EH (cell line): ENCODE measurements around the gene SSTR5.
A peak's percentile ranks its signal among the peaks of the same experiment; 100 is the strongest.

Source experiments
- DNase-seq: peaks from one replicate; pipeline ENCODE4 v3.0.0-alpha.2; 2015; ENCODE audit warnings: low read depth

Gene SSTR5

GRCh38 chr16:1072526-1073261 lies at the start of gene SSTR5:
TSS of gene SSTR5 (plus strand) at chr16:1072747. CDS start at chr16:1078869, 6,122 bp downstream.
- DNase-seq = no peak

GRCh38 chr16:1024138-1024537 lies 48.4 kb upstream of the SSTR5 start:
- DNase-seq = no peak

GRCh38 chr16:1025183-1025809 lies 47.3 kb upstream of the SSTR5 start:
- peak; percentile 4 for DNase-seq

- DNase-seq = no peak
Measured at GRCh38 chr16:1026057-1026783, 46.3 kb upstream of the SSTR5 start.

GRCh38 chr16:1026784-1027500 lies 45.6 kb upstream of the SSTR5 start:
- DNase-seq = no peak

GRCh38 chr16:1027501-1027815 lies 45.1 kb upstream of the SSTR5 start:
- no peak for DNase-seq

- DNase-seq = no peak
Measured at GRCh38 chr16:1028056-1028455, 44.5 kb upstream of the SSTR5 start.

- no peak for DNase-seq
Measured at GRCh38 chr16:1028524-1029258, 43.9 kb upstream of the SSTR5 start.

- DNase-seq = no peak
Measured at GRCh38 chr16:1029259-1029545, 43.3 kb upstream of the SSTR5 start.

GRCh38 chr16:1030473-1030901 lies 42.1 kb upstream of the SSTR5 start:
- DNase-seq = no peak

GRCh38 chr16:1031666-1032065 lies 40.9 kb upstream of the SSTR5 start:
- no peak for DNase-seq

- DNase-seq = no peak
Measured at GRCh38 chr16:1032607-1033006, 39.9 kb upstream of the SSTR5 start.

- no peak for DNase-seq
Measured at GRCh38 chr16:1033128-1033679, 39.3 kb upstream of the SSTR5 start.

GRCh38 chr16:1034230-1035065 lies 38.1 kb upstream of the SSTR5 start:
- no peak for DNase-seq

GRCh38 chr16:1035066-1035415 lies 37.5 kb upstream of the SSTR5 start:
- DNase-seq = no peak

GRCh38 chr16:1036166-1036565 lies 36.4 kb upstream of the SSTR5 start:
- DNase-seq = no peak

- no peak for DNase-seq
Measured at GRCh38 chr16:1036726-1037393, 35.7 kb upstream of the SSTR5 start.

GRCh38 chr16:1037394-1038257 lies 34.9 kb upstream of the SSTR5 start:
- DNase-seq = no peak

- no peak for DNase-seq
Measured at GRCh38 chr16:1038932-1039331, 33.6 kb upstream of the SSTR5 start.
